Fibroblast of peridontal ligament (primary cell): ENCODE data around the gene ANKRD40CL.

Experiments
- DNase-seq: peaks from one replicate; pipeline ENCODE4 v3.0.0-alpha.2; 2010; ENCODE audit errors: extremely low read depth

ANKRD40CL gene

DNA sequence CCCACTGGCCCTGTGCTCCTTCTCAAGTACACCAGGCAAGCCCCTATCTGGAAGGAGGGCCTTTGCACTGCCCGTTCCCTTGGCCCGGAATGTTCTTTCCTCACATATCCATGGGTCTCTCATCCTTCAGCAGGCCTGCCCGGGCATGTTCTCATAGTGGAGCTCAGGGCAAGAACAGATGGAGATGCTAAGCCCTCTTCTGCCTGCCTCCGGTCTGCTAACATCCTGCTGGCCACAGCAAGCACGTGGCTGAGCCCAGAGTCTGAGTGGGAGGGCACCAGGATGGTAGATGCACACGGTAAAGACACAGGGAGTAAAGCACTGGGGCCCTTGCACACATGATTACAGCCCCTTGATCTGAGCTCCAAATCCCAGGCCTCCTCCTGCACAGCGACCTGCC, 19.8 kb upstream of the ANKRD40CL start:
- no peak for DNase-seq

- DNase-seq = peak; percentile 86
These were observed 18.7 kb upstream of the ANKRD40CL start for GRCh38 chr17:50785946-50786570.

- no peak for DNase-seq
These were observed 17.8 kb upstream of the ANKRD40CL start for GRCh38 chr17:50785126-50785525.

- DNase-seq = no peak
These were observed 16.6 kb upstream of the ANKRD40CL start for GRCh38 chr17:50783905-50784304.

GRCh38 chr17:50783193-50783660, 15.9 kb upstream of the ANKRD40CL start:
- peak; percentile 87 for DNase-seq

DNA sequence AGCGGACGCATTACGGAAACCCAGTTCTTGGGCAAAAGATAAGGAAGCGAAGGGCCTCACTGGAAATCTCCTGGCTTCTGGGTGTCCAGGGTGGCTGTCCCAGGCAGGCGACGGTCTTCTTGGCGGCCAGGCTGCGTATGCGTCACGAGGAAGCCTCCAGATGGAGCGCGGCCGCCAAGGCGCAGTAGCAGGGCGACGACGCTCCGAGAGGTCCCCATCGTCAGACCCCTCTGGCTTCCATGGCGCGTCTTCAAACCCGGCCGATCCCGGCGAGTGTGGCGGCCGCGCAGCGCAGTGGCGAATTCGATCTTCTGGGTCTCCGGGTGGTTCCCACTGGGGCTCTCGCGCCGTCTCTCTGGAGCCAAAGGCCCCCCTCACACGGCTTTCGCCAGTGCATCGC, 13.8 kb upstream of the ANKRD40CL start:
- no peak for DNase-seq

- DNase-seq = no peak
These were observed 12.5 kb upstream of the ANKRD40CL start for GRCh38 chr17:50779747-50780353.

GRCh38 chr17:50778988-50779387, 11.7 kb upstream of the ANKRD40CL start:
- no peak for DNase-seq

- no peak for DNase-seq
These were observed 11.2 kb upstream of the ANKRD40CL start for GRCh38 chr17:50778471-50778870.

GRCh38 chr17:50775926-50776325, 8.6 kb upstream of the ANKRD40CL start:
- DNase-seq = no peak

DNA sequence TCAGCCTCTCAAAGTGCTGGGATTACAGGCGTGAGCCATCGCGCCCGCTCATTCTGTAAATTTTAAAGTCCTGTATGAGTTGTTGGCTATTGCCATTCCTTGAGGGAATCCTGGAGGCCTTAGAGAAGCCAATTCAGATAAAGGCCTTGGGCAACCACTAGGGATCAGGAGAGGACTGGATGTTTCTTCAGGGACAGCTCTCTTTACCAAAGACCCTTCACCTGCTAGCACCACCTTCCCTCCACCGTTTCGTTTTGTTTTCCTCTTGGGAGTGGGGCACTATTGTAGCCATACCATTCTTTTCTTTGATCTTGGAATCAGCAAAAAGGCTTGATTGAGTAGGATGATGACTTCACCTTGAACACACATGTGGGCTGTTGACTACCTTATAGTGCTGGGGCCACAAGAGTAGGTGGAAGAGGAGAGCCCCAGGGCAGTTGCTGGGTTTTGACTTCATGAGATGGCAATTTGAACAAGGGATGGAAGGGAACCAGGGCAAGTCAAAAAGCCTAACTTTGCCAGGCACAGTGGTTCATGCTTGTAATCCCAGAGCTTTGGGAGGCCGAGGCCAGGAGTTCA, 7.0 kb upstream of the ANKRD40CL start:
- DNase-seq = no peak

GRCh38 chr17:50771991-50772785, 4.9 kb upstream of the ANKRD40CL start:
- no peak for DNase-seq

DNA sequence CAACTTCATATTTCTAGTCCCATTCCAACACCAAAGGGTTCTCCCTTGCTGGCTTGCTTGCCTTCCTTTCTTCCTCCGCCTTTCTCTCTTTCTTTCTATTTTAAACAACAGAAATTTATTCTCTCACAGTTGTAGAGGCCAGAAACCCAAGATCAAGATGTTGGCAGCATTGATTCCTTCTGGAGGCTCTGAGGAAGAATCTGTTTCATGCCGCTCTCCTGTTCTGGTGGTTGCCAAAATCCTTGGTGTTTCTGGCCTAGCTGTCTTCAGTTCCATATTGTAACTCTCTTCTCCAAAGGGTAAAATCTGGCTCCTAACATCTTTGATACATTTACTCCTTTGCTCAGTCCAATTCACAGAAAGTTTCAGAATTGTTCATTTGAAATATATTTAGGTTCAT, 3.0 kb upstream of the ANKRD40CL start:
- no peak for DNase-seq

DNA sequence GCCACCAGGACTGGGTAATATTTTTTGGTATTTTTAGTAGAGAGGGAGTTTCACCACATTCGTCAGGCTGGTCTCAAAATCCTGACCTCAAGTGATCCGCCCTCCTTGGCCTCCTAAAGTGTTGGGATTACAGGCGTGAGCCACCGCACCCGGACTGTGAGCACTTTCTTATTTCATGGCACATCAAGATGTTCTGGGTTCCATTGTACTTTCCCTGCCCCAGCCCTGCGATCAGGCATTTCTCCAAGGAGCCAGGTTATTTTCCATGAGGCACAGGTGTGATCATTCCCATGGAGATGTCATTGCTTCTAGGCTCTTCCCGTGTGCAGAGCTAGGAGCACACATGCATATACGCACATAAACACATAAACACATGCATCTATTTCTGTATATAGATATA, 2.6 kb upstream of the ANKRD40CL start:
- no peak for DNase-seq

- DNase-seq = no peak
These were observed 1.0 kb upstream of the ANKRD40CL start for GRCh38 chr17:50768346-50768761.

GRCh38 chr17:50767030-50767429, 288 bp downstream of the ANKRD40CL start:
- no peak for DNase-seq

DNA sequence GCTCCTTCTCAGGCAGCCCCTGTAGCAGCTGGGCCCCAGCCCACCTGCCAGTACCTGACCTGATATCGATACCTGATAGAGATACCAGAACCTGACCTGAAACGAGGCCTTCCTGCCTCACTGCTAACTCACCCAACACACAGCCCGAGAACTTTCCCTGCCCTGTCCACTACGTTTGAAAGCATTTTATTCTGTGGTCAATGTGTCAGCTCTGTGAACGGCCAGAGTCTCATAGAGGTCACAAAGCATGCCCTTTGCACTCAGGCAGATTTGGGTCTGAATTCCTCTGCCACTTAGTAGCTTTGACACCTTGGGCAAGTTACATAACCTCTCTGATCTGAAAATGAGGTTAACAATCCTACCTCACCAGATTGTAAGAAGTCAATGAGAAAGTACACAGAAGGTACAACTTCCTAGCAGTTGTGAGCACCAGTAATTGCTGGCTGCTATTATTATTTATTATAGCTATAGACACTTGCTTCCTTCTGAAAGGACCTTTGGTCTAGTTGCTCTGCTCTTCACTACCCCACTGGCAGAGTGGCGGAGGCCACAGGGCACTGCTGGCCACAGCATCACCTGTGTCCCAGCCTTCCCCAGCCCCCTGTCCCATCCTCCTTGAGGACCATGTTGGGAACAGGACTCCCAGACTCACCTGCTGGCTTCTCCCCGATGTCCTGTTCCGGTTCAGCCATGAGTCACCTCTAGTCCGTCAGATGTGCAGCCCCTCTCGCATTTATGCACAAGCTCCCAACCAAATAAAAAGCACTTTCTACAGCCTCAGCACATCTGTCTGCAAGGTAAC, 895 bp downstream of the ANKRD40CL start:
- no peak for DNase-seq

DNA sequence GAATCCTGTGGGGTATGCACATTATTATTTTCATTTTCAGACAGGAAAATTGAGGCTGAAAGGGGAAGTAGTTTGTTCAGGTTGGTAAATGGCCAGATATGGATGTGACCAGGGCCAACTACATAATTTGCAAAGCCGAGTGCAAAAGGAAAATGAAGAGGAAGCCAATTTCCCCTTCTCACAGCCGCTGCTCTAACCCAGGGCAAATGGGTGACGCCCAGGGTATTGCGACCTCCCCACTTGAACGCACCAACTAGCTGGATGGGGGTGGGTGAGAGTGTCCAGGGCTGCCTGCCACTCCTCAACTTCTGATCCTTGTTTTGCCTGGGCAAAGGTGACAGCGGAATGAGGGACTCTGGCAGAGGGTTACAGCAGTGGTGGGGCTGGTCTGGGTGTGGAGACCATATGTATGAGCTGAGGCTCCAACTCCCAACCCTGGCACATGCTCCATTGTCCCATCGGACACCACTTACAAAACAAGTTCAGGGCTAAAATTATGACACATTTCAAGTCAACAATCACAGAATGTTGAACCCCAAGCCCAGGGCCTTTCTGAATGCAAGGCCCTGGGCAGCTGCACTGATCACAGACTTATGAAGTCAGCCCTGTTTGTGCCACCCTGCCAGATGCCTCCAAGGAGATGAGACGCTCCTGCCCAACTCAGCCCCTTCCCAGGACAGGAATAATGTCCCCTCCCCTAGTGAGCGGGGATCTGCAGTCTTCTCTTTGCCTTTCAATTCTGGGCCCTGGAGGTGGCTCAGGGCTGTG, 1.7 kb downstream of the ANKRD40CL start:
- DNase-seq = no peak

GRCh38 chr17:50764734-50765149, 2.6 kb downstream of the ANKRD40CL start:
- DNase-seq = no peak

DNA sequence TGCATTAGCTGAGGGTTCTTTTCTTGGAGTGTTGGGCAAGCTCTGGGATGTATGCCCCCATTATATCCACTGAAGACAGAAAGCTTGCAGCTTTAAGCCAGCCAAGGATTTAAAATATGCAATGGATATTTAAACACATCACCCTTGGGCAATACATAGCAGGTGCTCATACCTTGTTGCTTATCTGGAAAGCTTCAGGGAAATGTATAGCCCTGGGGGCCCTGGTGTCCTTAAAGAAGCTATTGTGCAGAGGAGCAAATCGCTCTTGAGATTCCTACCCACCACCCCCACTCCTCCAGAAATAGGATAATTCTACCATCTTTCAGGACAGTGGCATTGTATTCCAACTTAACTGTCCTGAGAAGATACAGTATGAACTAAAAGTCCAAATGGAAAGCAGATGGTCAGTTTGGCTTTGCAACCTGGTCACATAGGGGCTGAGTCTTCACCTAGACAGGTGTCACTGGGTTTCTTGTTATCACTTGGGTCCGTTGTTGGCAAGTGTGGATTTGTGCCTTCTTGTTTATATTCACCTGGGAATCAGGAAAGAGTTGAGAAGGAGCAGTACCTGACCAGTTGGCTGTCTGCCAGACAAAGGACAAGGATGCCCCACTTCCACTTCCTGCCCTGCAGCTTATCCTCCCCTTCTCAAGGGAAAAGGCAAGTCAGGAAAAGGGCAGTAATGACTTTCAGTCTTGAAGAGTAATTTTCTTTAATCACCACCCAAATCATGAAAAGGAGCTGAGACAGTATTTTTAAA, 3.4 kb downstream of the ANKRD40CL start:
- no peak for DNase-seq
